ENCODE measurements around the gene HOGA1.

- TF ChIP-seq SUZ12 (IDR thresholded peaks at IDR 0.05; ENCODE audit: extremely low read depth, insufficient read depth, insufficient read length): no peak
- TF ChIP-seq ZNF274 (IDR thresholded peaks at IDR 0.05; ENCODE audit: low read depth, low read length): no peak
Observed at GRCh38 chr10:97571622-97572021, 12.6 kb upstream of the HOGA1 start.

Data from NT2/D1 (cell line).